Tibial nerve (tissue), 4 donors: ENCODE results near the gene FBLN2. TPM values are rescaled to one million over a fixed set of nuclear protein-coding genes. Genes with fewer than 3 reads are reported as not detected.

Source experiments
- DNase-seq, 2 donors: peaks; one replicate each; pipeline ENCODE4 v3.0.0-alpha.2; 2019; ENCODE audit warnings: low spot score in 2 of 2
- H3K27ac ChIP-seq, 4 donors: fragments of 200-600 bp; sonication (generic) in 3 of 4; one replicate each; pipeline ENCODE4 v1.5.1; 2017 to 2019; ENCODE audit warnings: mild to moderate bottlenecking in 1 of 4
- H3K27me3 ChIP-seq, 2 donors: fragments of 200-600 bp; sonication (generic) in 1 of 2; one replicate each; pipeline versions ENCODE4 v1.5.1 to v1.6.0; 2017 to 2019
- H3K36me3 ChIP-seq, 3 donors: fragments of 200-600 bp; sonication (generic); one replicate each; pipeline ENCODE4 v1.5.1; 2018 to 2019
- H3K4me1 ChIP-seq, 4 donors: fragments of 200-600 bp; sonication (generic) in 3 of 4; one replicate each; pipeline ENCODE4 v1.5.1; 2017 to 2019
- H3K4me3 ChIP-seq, 4 donors: fragments of 200-600 bp; sonication (generic) in 3 of 4; one replicate each; pipeline ENCODE4 v1.5.1; 2017 to 2019; ENCODE audit warnings: mild to moderate bottlenecking in 1 of 4, moderate library complexity in 1 of 4
- H3K9me3 ChIP-seq, 4 donors: fragments of 200-600 bp; sonication (generic) in 3 of 4; one replicate each; pipeline ENCODE4 v1.5.1; 2017 to 2019
- EP300 ChIP-seq, 2 donors: sonication (generic); formaldehyde crosslinking; IDR thresholded peaks; one replicate each; pipeline ENCODE4 v1.6.1; 2017; ENCODE audit warnings: antibody characterized with exemption in 2 of 2, mild to moderate bottlenecking in 1 of 2
- POLR2A ChIP-seq, 2 donors: fragments of 450-650 bp; IDR thresholded peaks; one replicate each; pipeline ENCODE4 v1.6.1; 2017; ENCODE audit warnings: antibody characterized with exemption in 2 of 2, mild to moderate bottlenecking in 2 of 2, moderate library complexity in 2 of 2
- WGBS, 2 donors: methylation state at CpG; one replicate each; pipeline ENCODE4 v1.1.5; 2018; 5-methylcytosine and 5-hydroxymethylcytosine counted together
- total RNA-seq, 4 donors: library from RNA; depleted of rRNA; stranded (reverse); fragments of >200 nt; gene quantifications; one replicate each; pipeline ENCODE4 v1.1.0, GENCODE V29; 2016
- TF ChIP-seq, protein P1 (sequence below), 5 experiments: fragments of 200-600 bp in 3 of 5; fragments of 450-650 bp in 2 of 5; sonication (generic) in 3 of 5; IDR thresholded peaks; one replicate each; pipeline ENCODE4 v1.5.1; 2016 to 2019; ENCODE audit warnings: antibody characterized with exemption in 5 of 5, mild to moderate bottlenecking in 3 of 5, moderate library complexity in 2 of 5

FBLN2 gene
- total RNA-seq, 4 donors from 2014 or later = 185 to 445 (median 240) TPM

DNA sequence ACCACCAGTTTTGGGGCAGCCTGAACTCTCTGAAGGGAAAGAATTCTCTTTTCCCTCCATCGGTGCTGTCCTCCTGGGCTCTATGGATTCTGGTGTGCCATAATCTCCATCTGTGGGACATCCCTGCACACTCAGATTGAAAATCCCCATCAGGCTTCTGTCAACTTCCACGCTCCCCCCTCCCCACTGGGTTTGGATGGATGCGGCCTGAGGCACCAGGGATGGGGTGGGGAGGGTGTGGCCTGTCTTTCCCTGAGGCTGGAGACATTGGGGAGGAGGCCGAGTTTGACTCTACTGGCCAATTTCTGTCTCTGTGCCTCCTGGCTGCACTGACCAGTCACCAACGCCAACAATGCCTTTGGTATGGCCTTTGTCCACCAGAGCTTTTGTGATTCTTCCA, 16.3 kb upstream of the FBLN2 start:
- Histone ChIP-seq H3K36me3 (no peaks in the 10 kb centered on the region), H3K27me3 (no peaks in the 10 kb centered on the region), H3K4me1 (peaks cover 0 to 90% (median 35%) of the 10 kb centered on the region in 4 donors), H3K4me3 (no peak overlapping the region), H3K27ac (peak overlapping the region in 2 of 4 donors; percentile 55 to 79), H3K9me3 (no peaks in the 10 kb centered on the region)
- 82 to 87% methylated on average over 3 to 5 of the region's 5 CpGs for WGBS, 2 donors
- no peak for DNase-seq
- TF ChIP-seq EP300 (IDR thresholded peaks at IDR 0.05) = no peak
- TF ChIP-seq, protein P1, sequence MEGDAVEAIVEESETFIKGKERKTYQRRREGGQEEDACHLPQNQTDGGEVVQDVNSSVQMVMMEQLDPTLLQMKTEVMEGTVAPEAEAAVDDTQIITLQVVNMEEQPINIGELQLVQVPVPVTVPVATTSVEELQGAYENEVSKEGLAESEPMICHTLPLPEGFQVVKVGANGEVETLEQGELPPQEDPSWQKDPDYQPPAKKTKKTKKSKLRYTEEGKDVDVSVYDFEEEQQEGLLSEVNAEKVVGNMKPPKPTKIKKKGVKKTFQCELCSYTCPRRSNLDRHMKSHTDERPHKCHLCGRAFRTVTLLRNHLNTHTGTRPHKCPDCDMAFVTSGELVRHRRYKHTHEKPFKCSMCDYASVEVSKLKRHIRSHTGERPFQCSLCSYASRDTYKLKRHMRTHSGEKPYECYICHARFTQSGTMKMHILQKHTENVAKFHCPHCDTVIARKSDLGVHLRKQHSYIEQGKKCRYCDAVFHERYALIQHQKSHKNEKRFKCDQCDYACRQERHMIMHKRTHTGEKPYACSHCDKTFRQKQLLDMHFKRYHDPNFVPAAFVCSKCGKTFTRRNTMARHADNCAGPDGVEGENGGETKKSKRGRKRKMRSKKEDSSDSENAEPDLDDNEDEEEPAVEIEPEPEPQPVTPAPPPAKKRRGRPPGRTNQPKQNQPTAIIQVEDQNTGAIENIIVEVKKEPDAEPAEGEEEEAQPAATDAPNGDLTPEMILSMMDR (IDR thresholded peaks at IDR 0.05) = no peak
- no peak for TF ChIP-seq POLR2A (IDR thresholded peaks at IDR 0.05)

DNA sequence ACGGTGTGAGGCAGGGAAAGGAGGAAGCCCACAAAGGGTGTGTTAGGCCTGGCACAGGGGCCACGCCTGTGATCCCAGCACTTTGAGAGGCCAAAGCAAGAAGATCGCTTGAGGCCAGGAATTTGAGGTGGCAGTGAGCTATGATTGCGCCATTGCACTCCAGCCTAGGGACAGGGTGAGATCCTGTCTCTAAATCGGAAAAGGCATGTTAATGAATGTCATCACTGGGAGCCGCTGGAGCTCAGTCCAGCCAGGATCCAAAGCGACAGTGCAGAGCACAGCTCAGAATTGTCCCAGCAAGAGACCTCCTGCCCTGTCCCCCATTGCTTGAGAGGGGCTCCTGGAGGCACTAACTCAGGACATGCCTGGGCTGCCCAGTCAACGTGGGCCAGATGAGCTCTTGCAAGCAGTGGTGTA, 15.0 kb upstream of the FBLN2 start:
- H3K9me3 ChIP-seq = no peaks in the 10 kb centered on the region
- WGBS, 2 donors = 83 to 84% methylated on average over 7 to 8 of the region's 8 CpGs
- H3K36me3 ChIP-seq = no peaks in the 10 kb centered on the region
- peaks cover 0 to 92% (median 34%) of the 10 kb centered on the region in 4 donors for H3K4me1 ChIP-seq
- DNase-seq = no peak
- H3K27me3 ChIP-seq = no peaks in the 10 kb centered on the region
- peak overlapping the region in 2 of 4 donors; percentile 55 to 62 for H3K27ac ChIP-seq
- no peak overlapping the region for H3K4me3 ChIP-seq
- TF ChIP-seq POLR2A (IDR thresholded peaks at IDR 0.05) (no peak), EP300 (IDR thresholded peaks at IDR 0.05) (peak in 1 of 2 donors; percentile 13)
- TF ChIP-seq, protein P1 (IDR thresholded peaks at IDR 0.05) = no peak

DNA sequence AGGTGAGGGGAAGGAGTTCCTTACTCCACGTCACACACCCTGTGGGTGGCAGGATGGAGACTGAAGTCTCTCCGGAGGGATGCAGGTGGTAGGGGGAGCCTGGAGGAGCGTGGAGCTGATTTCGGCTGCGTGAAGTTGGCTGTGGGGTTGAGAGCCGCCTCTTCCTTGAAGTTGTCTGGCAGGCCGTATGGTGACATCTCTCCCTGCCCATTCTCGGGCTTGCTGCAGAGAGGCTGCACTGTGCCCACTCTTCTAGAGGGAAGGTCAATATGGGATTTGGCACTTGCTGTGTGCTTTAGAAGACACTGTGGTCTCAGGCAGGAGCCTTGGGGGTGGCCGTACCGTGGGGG, 13.4 kb upstream of the FBLN2 start:
- H3K4me3 ChIP-seq = no peak overlapping the region
- WGBS, 2 donors = 53 to 66% methylated on average over 8 to 10 of the region's 10 CpGs
- H3K27ac ChIP-seq = peak overlapping the region in 3 of 4 donors; percentile 62 to 75 (median 67)
- no peaks in the 10 kb centered on the region for H3K36me3 ChIP-seq
- H3K9me3 ChIP-seq = no peaks in the 10 kb centered on the region
- DNase-seq = no peak
- H3K27me3 ChIP-seq = no peaks in the 10 kb centered on the region
- TF ChIP-seq, protein P1 (IDR thresholded peaks at IDR 0.05) = no peak
- TF ChIP-seq POLR2A (IDR thresholded peaks at IDR 0.05) (no peak), EP300 (IDR thresholded peaks at IDR 0.05) (no peak)
- peaks cover 0 to 90% (median 30%) of the 10 kb centered on the region in 4 donors for H3K4me1 ChIP-seq

DNA sequence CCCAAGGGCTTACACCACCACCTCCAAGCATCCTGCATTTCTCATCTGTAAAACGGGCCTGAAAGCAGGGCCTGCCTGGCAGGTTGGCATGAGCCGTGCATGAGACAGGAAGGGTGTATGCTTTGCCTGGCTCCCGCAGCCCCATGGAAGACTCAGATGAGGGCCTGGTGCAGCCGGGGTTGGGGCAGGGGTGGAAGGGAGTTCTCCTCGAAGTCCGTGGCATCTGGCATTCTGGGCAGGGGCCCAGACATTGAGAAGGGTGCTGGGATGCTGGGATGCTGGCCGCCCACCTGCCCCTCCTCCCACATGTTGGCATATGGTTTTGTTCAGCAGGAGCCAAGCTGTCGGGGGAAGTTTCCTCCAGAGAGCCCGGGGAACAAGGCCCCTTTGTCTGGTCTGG, 13.0 kb upstream of the FBLN2 start:
- H3K27ac ChIP-seq = peak overlapping the region in 3 of 4 donors; percentile 62 to 75 (median 67)
- no peak for DNase-seq
- WGBS, 2 donors = 32 to 52% methylated on average over 9 of the region's 9 CpGs

DNA sequence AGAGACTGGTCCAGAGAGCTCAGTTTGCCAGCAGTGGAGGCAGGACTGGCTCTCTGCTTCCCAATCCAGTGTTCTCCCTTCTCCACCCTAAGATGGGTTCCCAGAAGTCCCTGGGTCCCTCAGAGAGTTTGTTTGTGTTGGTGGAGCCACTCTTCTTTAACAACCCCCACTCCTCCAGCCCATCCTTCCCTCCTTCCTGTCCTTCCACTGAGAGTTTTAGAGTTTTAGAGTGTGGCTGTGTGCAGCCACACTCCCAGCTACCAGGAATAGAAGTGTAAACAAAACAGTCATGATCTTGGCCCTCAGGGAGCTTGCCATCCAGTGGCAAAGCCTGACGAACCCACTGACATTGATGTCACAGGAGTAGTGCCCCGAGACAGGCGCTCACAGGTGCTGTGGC, 12.5 kb upstream of the FBLN2 start:
- H3K9me3 ChIP-seq = no peaks in the 10 kb centered on the region
- TF ChIP-seq, protein P1 (IDR thresholded peaks at IDR 0.05) = no peak
- TF ChIP-seq EP300 (IDR thresholded peaks at IDR 0.05) (no peak), POLR2A (IDR thresholded peaks at IDR 0.05) (no peak)
- H3K27me3 ChIP-seq = no peaks in the 10 kb centered on the region
- no peaks in the 10 kb centered on the region for H3K36me3 ChIP-seq
- 74 to 87% methylated on average over 3 of the region's 3 CpGs for WGBS, 2 donors
- H3K4me1 ChIP-seq = peaks cover 0 to 83% (median 26%) of the 10 kb centered on the region in 4 donors
- peak overlapping the region in 3 of 4 donors; percentile 62 to 75 (median 67) for H3K27ac ChIP-seq
- H3K4me3 ChIP-seq = no peak overlapping the region
- no peak for DNase-seq

More for the DNA sequence above, 13.0 kb upstream of the FBLN2 start:
- TF ChIP-seq, protein P1 (IDR thresholded peaks at IDR 0.05) = no peak
- TF ChIP-seq EP300 (IDR thresholded peaks at IDR 0.05) (peak in 1 of 2 donors; percentile 56), POLR2A (IDR thresholded peaks at IDR 0.05) (no peak)
- Histone ChIP-seq H3K9me3 (no peaks in the 10 kb centered on the region), H3K4me1 (peaks cover 0 to 88% (median 28%) of the 10 kb centered on the region in 4 donors), H3K4me3 (no peak overlapping the region), H3K27me3 (no peaks in the 10 kb centered on the region), H3K36me3 (no peaks in the 10 kb centered on the region)
